HG03025 (cell line): ENCODE results near the gene BLTP1.
"Not testable (repeated sequence)": the region's sequence is repeated elsewhere in the genome, so short reads cannot be mapped to it uniquely, and the experiment has no call there.

Experiments used
- ATAC-seq: cut with Tn5 transposase; IDR thresholded peaks from one replicate; pipeline ENCODE4 v1.9.1; 2021; ENCODE audit warnings: mild to moderate bottlenecking, moderate library complexity; ENCODE audit not compliant: unreplicated experiment, low FRiP score

The BLTP1 gene, protein sequence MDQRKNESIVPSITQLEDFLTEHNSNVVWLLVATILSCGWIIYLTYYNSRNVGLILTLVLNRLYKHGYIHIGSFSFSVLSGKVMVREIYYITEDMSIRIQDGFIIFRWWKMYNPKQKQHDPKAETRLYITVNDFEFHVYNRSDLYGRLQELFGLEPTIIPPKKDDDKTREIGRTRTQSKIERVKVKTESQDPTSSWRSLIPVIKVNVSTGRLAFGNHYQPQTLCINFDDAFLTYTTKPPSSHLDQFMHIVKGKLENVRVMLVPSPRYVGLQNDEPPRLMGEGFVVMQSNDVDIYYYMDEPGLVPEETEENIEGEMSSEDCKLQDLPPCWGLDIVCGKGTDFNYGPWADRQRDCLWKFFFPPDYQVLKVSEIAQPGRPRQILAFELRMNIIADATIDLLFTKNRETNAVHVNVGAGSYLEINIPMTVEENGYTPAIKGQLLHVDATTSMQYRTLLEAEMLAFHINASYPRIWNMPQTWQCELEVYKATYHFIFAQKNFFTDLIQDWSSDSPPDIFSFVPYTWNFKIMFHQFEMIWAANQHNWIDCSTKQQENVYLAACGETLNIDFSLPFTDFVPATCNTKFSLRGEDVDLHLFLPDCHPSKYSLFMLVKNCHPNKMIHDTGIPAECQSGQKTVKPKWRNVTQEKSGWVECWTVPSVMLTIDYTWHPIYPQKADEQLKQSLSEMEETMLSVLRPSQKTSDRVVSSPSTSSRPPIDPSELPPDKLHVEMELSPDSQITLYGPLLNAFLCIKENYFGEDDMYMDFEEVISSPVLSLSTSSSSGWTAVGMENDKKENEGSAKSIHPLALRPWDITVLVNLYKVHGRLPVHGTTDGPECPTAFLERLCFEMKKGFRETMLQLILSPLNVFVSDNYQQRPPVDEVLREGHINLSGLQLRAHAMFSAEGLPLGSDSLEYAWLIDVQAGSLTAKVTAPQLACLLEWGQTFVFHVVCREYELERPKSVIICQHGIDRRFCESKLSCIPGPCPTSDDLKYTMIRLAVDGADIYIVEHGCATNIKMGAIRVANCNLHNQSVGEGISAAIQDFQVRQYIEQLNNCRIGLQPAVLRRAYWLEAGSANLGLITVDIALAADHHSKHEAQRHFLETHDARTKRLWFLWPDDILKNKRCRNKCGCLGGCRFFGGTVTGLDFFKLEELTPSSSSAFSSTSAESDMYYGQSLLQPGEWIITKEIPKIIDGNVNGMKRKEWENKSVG (N-terminal part only)

DNA sequence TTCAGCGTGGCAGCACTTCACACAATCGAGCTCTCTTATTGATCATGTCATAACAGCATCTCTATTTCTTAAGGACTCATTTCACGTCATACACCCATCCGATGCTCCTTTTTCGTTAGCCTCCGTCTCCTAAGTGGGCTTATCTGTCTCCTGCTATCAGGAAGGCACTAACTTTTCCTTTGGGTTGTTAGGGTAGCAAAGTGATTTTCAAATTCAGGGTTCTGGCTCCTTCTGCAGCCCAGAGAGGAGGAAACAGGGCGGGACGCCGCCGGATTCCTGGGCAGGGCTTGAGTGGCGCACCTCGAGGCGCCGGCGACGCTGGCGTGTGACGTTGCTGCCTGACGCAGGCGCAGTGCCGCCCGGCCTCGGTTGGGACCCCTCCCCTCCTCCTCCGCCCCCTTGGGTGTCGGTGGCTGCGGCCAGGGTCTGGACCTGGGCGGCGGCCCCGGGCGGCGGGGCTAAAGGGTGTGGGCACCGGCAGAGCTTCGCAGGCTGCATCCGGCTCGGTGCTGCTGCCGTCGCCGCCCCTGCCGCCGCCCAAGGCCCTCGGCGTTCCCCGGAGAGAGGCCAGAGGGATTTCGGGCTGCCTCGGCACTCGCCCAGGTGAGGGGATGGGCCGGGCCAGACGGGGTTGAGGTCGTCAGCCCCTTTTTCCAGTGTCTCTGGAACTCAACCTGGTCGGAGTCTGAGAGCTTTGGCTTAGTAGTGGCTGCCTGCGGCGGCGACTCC, at the start of gene BLTP1:
BLTP1 (plus strand) TSS at position 350 of the 729 bp plus-strand sequence. CDS start 18,317 bp downstream, outside the sequence.
- peak; percentile 95 for ATAC-seq

DNA sequence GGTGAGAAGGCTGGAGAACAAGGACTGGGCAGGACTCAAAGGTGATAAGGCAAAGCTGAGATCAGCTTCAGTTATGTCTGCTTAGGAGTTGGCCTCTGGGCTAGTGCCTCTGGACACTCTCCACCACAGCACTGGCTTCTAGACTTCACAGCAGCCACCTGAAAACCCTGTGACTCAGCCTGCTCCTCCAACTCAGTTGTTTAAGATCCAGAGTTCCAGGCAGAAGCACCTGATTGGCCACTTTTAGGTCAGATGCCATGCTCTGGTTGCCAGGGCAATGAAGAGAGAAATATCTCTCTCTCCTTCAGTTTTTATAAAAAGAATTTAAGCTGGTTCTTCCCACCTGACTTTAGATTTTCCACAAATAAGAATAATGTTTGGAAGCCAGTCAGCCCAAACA, 47.9 kb upstream of the BLTP1 start:
- no peak for ATAC-seq

DNA sequence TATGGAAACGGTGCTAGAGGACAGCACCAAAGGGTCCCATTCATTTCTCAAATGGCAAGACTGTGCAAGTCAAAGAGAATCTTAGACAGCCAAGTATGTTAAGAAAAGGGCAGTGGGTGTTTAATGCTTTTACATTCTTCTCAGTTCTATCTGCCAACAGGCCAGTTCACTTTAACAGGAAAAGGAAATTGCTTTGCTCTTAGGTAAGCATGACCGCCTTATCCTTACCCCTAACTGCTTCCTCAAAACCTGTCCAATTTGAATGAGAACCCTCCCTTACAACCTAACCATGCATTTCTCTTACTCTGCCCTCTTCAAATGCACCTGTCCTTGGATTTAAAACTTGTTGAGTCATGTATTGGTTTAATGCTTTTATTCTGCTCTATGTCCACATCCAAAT, 44.5 kb upstream of the BLTP1 start:
- ATAC-seq = no peak

DNA sequence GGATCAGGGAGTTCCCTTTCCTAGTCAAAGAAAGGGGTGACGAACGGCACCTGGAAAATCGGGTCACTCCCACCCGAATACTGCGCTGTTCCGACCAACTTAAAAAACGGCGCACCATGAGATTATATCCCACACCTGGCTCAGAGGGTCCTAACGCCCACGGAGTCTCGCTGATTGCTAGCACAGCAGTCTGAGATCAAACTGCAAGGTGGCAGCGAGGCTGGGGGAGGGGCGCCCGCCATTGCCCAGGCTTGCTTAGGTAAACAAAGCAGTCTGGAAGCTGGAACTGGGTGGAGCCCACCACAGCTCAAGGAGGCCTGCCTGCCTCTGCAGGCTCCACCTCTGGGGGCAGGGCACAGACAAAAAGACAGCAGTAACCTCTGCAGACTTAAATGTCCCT, 41.8 kb upstream of the BLTP1 start:
- not testable (repeated sequence) for ATAC-seq

DNA sequence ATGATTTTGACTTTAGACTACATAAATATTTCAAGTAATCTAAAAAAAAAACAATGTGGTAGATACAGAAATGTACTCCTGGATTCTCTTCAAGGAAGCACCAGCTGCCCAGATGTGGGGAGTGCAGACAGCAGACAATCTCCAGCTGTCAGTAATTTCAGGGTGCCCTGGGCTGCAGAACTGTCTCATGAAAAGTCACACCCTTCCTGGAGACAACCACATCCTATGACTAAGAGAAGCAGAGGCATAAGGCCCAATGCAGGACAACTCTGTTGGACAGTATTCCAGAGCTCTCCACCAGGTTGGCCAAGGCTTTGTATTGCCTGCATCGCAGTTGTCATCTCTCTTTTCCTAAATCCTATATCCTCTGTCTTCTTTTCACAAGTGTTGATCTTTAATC, 34.4 kb upstream of the BLTP1 start:
- no peak for ATAC-seq

DNA sequence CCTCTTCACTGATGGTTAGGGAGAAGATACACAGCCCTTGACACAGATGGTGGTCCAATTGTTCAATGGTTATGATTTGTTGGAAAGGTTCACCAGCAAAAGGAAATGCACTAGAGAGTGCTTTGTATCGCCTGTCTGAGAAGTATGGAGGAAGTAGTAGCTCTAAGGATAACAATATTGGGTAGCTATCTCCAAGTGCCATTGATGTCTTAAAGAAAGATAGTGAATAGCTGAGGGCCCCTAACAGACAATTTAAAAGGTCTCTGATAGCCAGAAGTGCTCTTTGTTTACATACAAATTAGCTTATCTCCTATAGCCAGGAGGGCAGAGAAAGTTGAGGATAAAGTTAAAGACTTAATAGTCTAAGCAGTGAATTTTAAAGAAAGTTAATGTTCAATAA, 33.9 kb upstream of the BLTP1 start:
- no peak for ATAC-seq

DNA sequence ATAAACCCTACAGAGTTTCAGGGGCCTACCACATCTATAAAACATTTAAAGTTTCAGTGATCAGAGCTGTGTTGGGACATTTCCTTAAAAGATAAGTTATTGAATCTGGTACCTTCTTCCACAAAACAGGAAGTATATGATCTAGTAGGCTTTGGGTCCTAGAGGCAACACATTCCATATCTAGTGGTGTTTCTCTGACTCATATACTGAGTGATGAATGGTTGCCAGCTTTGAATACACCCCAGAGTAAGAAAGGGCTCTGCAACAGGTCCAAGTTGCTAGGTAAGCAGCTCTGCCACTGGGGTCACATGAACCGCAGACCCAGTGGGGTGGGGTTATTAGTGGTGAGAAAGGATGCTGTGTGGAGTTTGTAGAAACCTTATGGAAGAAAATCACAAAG, 32.4 kb upstream of the BLTP1 start:
- no peak for ATAC-seq

DNA sequence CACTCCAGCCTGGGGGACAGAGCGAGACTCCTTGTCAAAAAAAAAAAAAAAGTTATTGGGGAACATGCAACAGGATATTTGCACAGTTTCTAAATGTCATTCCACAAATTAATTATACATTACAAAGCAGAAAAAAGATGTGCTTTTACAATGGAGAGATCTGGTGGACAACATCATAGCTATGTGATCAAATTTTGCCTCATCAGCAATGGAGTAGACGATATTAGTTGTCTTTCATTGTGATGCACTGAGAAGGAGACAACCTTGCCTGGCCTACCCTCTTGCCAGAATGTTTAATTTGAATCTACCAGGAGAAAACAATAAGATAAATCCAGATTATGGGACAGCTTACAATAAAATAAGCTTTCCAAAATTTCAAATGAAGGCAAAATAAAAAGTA, 30.5 kb upstream of the BLTP1 start:
- ATAC-seq = no peak

DNA sequence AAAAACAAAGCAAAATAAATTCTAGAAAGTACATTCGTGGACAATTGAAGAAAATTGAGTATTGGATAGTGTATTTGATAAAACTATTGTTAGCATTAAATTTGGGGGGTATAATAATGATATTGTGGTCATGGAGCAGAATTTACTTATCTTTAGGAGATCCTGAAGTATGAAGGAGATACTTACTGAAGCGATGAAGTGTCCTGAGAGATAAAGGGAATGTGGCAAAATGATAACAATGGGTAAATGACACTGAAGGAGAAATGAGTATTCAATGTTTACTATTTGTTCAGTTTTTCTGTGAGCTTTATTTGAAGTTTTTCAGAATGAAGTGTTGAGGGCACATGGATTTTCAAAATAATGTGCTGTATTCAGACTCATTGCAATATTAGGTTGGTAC, 30.0 kb upstream of the BLTP1 start:
- ATAC-seq = no peak

DNA sequence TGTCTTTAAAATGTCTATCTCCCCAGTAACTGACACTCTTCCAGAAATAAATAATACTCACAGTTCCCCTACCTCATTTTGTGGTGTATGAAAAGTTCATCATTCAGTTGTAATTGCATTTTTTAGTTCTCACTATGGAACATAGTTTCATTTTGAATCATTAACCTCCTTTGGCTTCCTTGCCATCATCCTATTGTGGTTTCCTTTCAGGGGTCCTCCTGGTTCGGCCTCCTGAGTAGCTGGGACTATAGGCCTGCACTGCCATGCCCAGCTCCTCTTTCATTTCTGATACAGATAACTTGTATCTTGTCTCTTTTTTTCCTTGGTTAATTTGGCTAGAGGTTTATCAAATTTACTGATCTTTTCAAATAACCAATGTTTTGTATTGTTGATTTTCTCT, 23.1 kb upstream of the BLTP1 start:
- no peak for ATAC-seq

DNA sequence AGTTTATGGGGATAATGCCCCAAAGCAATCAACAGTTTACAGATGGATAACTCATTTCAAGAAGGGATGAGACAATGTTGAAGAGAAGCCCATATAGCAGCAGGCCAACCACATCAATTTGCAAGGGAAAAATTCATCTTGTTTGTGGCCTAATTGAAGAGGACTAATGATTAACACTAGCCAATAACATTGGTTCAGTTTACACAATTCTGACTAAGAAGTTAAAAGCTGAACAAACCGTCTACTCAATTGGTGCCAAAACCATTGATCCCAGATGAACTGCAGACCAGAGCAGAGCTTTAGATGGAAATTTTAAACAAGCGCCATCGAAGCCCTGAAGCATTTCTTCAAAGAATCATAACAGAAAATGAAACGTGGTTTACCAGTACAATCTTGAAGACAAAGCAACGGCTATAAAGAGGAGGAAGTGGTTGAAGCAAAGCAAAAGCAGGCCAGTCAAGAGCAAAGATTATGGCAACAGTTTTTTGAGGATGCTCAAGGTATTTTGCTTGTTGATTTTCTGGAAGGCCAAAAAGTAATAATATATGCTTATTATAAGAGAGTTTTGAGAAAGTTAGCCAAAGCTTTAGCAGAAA, 20.5 kb upstream of the BLTP1 start:
- ATAC-seq = no peak

DNA sequence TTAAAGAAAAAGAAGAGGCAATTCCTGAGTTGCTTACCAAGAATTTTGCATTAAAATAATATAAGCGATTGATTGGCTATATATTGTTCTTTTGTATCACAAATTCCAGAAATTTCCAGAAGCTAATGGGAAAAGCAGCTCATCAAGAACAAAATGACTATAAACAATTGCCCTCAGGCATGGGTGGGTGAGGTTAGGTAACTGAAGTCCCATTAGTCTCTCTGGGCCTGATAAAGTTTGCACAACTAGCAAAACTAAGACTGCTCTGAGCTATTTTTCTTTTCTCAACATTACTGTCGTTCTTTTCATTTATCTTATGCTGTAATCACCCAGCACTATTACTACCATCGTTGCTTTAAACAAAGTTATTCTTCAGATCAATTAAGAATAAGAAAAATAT, 19.2 kb upstream of the BLTP1 start:
- no peak for ATAC-seq

DNA sequence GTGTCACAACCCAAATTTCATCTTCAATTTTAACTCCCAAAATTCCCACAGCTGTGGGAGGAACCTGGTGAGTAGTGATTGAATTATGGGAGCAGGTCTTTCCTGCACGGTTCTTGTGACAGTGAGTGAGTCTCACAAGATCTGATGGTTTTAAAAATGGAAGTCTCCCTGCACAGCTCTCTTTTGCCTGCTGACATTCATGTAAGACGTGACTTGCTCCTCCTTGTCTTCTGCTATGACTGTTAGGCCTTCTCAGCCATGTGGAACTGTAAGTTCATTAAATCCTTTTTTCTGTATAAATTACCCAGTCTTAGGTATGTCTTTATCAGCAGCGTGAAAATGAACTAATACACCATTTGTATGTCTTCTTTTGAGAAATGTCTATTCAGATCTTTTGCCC, 13.0 kb upstream of the BLTP1 start:
- no peak for ATAC-seq

DNA sequence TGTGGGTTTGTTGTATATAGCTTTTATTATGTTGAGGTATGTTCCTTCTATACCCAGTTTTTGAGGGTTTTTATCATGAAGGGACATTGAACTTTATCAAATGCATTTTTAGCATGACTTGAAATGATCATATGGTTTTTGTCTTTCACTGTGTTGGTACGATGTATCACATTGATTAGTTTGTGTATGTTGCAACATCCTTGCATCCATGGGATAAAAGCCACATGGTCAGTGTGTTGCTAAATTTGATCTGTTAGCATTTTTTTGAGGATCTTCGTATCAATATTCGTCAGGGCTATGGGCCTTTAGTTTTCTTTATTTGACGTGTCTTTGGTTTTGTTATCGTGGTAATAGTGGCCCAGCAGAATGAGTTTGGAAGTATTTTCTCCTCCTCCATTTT, 11.3 kb upstream of the BLTP1 start:
- no peak for ATAC-seq

DNA sequence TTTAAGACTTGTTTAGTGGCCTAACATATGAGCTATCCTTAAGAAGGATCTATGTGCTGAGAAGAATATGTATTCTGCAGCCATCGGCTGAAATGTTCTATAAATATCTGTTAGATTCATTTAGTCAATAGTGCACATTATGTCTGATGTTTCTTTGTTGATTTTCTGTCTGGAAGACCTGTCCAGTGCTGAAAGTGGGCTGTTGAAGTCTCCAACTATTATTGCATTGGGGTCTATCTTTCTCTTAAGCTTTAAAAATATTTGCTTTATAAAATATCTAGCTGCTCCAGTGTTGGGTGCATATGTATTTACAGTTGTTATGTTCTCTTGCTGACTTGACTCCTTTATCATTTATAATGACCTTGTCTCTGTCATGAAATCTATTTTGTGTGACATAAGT, 9.4 kb upstream of the BLTP1 start:
- no peak for ATAC-seq

DNA sequence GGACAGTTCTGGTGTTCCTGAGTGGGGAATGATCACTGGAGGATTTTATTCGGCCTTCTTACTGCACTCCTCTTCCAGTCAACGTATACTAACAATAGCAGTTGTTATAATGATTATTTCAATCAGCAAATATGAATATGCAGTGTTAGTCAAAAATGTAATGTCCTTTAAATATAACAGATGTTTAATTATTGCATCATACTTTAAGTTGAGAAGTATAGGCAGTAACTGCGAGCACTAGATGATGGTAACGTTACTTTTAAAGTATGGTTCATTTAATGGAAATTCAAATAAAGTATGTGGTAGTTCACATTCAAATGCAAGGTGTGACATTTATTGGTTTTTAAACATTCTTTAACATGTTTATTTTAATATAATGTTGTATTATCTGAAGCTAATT, 5.5 kb upstream of the BLTP1 start:
- ATAC-seq = no peak

DNA sequence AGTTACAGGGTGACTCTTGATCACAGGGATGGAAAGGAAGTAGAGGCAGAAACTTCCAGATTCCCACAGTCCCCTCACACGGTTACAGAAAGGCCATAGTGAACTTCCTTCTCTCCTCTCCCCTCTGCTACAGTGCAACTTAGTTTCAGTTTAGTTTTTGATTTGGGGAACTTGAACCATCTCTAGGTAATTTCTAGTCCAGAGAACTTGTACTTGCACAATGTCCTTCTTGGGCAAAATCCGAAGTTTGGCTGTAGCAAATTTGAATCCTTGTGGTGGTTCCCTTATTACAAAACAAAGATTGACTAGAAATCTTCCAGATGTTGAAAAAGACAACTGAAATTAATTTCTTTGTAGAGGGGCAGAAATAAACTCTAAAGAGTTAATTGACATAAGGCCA, 1.2 kb upstream of the BLTP1 start:
- ATAC-seq = no peak

DNA sequence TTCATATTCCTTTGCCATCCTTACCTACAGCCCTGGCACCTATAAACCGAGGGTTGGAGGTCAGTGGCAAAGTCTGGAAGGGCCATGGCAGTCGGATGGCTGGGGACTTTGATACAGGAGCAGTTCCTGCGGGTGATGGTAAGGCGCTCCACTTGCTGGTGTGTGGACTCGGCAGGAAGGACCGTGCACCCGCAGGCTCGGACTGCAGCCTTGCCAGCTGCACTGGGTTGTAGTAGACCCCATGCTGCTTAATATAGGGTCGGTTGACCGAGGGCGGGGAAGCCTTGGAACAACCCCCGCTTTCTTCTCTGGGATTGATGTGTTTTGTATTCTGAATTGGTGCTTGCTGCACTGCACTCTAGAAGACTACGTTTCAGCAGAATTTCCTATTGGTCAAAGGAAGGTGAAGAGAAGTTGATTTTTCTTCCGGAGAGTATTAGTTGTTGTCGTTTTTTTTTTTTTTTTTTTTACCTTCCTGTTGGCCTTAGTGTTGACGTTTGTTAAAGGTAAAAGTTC, 638 bp downstream of the BLTP1 start:
- peak; percentile 35 for ATAC-seq

DNA sequence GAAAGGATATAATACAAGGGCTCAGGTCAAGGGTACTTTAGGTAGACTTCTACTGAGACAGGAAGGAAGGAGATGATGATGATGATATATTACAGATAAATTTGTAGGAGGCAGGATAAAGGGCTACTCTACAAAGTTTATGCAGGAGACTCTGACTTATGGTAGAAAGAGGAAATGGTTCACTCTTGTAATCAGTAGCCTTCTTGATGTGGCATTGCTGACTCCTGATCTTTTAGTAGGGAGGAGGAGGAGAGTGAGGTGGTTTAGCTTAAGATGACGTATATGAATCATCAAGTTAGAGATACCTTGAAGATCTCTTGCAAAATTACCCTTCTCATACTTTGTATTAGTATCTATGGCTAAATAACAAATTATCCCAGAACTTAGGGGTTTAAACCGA, 4.7 kb downstream of the BLTP1 start:
- ATAC-seq = no peak

DNA sequence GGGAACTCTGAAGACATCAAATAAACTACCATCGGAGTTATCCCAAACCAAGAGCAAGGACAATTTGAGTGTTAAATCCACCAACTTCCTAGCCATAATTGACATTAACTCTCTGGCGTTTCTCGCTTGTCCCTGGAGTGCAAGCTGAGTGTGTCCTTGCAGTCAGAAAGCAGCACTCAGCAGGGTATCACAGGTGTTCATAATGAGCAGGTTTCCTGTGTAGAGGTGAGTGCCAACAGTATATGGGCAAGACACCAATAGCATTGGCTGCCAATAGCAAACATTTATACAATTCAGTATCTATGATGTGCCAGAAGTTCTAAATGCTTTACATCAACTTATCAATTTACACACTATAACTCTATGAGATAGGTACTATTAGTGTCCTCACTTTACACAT, 11.2 kb downstream of the BLTP1 start:
- ATAC-seq = no peak
